Kidney (tissue), 14 donors: Measurements from ENCODE around the gene SLC38A11. TPM values are rescaled to one million over a fixed set of nuclear protein-coding genes. Genes with fewer than 3 reads are reported as not detected.

Source experiments
- DNase-seq, 5 donors: peaks; one replicate each; pipeline ENCODE4 v3.0.0-alpha.2; 2013 to 2020
- FAIRE-seq: peaks from 2 replicates; lab custom pipeline; 2012; peaks lifted over from hg19 to GRCh38; lab: Jason Lieb, UNC
- H3K27ac ChIP-seq, 2 donors: one replicate each; pipeline ENCODE4 v1.7.0; 2013; ENCODE audit warnings: low read depth in 2 of 2, low read length in 2 of 2, inconsistent platforms in 1 of 2
- H3K27me3 ChIP-seq: one replicate; pipeline ENCODE4 v1.7.1; 2013; ENCODE audit warnings: low read length, inconsistent platforms; ENCODE audit not compliant: control insufficient read depth, insufficient read depth
- H3K36me3 ChIP-seq, 3 donors: one replicate each; pipeline versions ENCODE4 v1.7.0 to v1.7.1; 2013; ENCODE audit warnings: low read length in 3 of 3, control low read depth in 1 of 3, inconsistent platforms in 1 of 3; ENCODE audit not compliant: insufficient read depth in 3 of 3, control insufficient read depth in 2 of 3
- H3K4me1 ChIP-seq, 3 donors: one replicate each; pipeline versions ENCODE4 v1.7.0 to v1.7.1; 2013; ENCODE audit warnings: low read length in 3 of 3, inconsistent platforms in 1 of 3, low read depth in 1 of 3; ENCODE audit not compliant: control insufficient read depth in 2 of 3, insufficient read depth in 2 of 3
- H3K4me3 ChIP-seq, 3 donors: one replicate each; pipeline versions ENCODE4 v1.7.0 to v1.8.1; 2013; ENCODE audit warnings: low read length in 3 of 3, control low read depth in 1 of 3, inconsistent platforms in 1 of 3
- H3K9ac ChIP-seq, 3 donors: one replicate each; pipeline versions ENCODE4 v1.7.0 to v1.7.1; 2013; ENCODE audit warnings: low read length in 3 of 3, control low read depth in 1 of 3, inconsistent platforms in 1 of 3
- H3K9me3 ChIP-seq, 3 donors: one replicate each; pipeline versions ENCODE4 v1.7.0 to v1.7.1; 2013; ENCODE audit warnings: low read length in 3 of 3, control low read depth in 1 of 3, inconsistent platforms in 1 of 3; ENCODE audit not compliant: control insufficient read depth in 2 of 3, insufficient read depth in 1 of 3
- intact Hi-C: fragments of 100-400 bp; cut with DNase I; formaldehyde crosslinking; loops from one replicate; pipeline ENCODE4 v1.11.1; 2022
- polyA plus RNA-seq: library from polyadenylated mRNA; stranded (reverse); fragments of 350-450 nt; fragmentation: Illumina TruSeq; extraction: RNeasy Lipid Tissue Mini Kit (QIAGEN cat#74804); gene quantifications from one replicate; pipeline ENCODE4 v1.2.3, GENCODE V29; 2014; ENCODE audit warnings: low read depth, low replicate concordance; ENCODE audit not compliant: insufficient read depth
- total RNA-seq: library from RNA; stranded (reverse); fragmentation: NEBNext Ultra II Directional; extraction: Animal tissue kit (Norgen Biotek cat#: 25700); gene quantifications from one replicate; pipeline ENCODE4 v1.2.1, GENCODE V29; 2021
- TF ChIP-seq, protein P1 (sequence below): IDR thresholded peaks from 3 replicates; pipeline ENCODE4 v1.5.1; 2012; ENCODE audit warnings: mild to moderate bottlenecking, moderate library complexity, borderline replicate concordance; ENCODE audit not compliant: insufficient read depth; ENCODE audit errors: extremely low read depth
- donor health status: control.
- donor health status: control.
- donor health status: control.
- donor health status: control.
- donor health status: control.
- donor health status: DM: yes; HTN: yes; CAD: no.
- donor health status: Normal renal cell carcinoma (clear cell type).

The SLC38A11 gene
- total and polyA plus RNA-seq, 2 donors from 2014 or later, result 6.5 to 20.0 TPM

DNA sequence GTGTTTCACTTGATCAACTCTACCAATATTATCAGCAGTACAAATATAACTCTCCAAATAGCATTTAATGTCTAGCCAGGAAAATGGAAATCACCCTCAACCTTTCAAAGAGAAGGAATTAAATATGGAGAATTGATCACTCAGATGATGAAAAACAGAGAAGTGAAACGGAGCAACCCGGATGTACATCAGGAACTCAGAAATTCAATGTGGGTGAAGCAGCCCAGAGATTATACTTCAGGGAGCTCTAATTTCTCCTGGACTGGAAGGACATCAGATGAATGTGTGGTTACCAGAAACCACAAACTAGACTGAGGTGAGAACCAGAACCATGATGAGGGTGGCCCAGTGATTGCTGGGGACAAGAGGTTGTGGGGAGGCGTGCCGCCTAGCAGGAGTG lies 78.2 kb downstream of the SLC38A11 start:
- DNase-seq (no peak), FAIRE-seq (no peak)
- intact Hi-C loops, result no loop called here
- peaks cover 0 to 6% (median 4%) of the 10 kb centered on the region in 3 donors for H3K4me1 ChIP-seq
- H3K9me3 ChIP-seq, result no peaks in the 10 kb centered on the region
- H3K27me3 ChIP-seq, result no peaks in the 10 kb centered on the region
- H3K9ac ChIP-seq, result no peak overlapping the region
- H3K4me3 ChIP-seq, result no peak overlapping the region
- no peak overlapping the region for H3K27ac ChIP-seq
- TF ChIP-seq, protein P1, sequence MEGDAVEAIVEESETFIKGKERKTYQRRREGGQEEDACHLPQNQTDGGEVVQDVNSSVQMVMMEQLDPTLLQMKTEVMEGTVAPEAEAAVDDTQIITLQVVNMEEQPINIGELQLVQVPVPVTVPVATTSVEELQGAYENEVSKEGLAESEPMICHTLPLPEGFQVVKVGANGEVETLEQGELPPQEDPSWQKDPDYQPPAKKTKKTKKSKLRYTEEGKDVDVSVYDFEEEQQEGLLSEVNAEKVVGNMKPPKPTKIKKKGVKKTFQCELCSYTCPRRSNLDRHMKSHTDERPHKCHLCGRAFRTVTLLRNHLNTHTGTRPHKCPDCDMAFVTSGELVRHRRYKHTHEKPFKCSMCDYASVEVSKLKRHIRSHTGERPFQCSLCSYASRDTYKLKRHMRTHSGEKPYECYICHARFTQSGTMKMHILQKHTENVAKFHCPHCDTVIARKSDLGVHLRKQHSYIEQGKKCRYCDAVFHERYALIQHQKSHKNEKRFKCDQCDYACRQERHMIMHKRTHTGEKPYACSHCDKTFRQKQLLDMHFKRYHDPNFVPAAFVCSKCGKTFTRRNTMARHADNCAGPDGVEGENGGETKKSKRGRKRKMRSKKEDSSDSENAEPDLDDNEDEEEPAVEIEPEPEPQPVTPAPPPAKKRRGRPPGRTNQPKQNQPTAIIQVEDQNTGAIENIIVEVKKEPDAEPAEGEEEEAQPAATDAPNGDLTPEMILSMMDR, result no peak
- H3K36me3 ChIP-seq, result no peaks in the 10 kb centered on the region

DNA sequence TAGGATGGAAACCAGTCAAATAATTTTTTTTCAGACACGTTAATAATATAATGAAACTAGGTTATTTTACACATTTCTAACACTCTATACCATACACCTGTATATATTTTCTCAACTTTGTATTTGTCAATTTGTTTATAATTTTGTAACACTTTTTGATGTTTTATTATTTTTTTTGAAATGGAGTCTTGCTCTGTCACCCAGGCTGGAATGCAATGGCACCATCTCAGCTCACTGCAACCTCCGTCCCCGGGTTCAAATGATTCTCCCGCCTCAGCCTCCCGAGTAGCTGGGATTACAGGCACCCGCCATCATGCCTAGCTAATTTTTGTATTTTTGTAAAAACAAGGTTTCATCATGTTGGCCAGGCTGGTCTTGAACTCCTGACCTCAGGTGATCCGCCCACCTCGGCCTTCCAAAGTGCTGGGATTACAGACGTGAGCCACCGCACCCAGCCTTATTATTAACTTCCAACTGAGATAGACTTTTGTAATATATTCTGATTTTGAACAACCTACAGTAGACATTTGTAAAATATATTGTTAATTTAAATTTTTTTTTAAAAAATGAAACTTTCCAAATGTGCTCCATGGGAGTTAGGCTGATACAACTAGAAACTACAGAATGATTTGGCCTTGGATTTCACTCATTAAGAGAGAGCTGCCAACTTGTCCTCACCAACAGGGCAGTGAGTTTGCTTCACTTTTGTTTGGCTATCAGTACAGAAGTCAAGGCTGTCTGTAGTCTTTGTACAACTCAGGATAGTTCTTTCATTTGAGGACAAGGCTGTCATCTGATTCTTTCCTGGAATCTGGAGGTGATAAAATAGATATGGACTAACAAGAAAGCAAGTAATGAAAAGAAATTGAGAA lies 79.8 kb downstream of the SLC38A11 start:
- H3K4me3 ChIP-seq, result no peak overlapping the region
- TF ChIP-seq, protein P1, result no peak
- no peak for FAIRE-seq
- H3K9me3 ChIP-seq, result no peaks in the 10 kb centered on the region
- DNase-seq, result no peak
- peaks cover 0 to 4% (median 4%) of the 10 kb centered on the region in 3 donors for H3K4me1 ChIP-seq
- H3K27me3 ChIP-seq, result no peaks in the 10 kb centered on the region
- intact Hi-C loops, result no loop called here
- H3K36me3 ChIP-seq, result no peaks in the 10 kb centered on the region
- H3K27ac ChIP-seq, result no peak overlapping the region
- H3K9ac ChIP-seq, result no peak overlapping the region

DNA sequence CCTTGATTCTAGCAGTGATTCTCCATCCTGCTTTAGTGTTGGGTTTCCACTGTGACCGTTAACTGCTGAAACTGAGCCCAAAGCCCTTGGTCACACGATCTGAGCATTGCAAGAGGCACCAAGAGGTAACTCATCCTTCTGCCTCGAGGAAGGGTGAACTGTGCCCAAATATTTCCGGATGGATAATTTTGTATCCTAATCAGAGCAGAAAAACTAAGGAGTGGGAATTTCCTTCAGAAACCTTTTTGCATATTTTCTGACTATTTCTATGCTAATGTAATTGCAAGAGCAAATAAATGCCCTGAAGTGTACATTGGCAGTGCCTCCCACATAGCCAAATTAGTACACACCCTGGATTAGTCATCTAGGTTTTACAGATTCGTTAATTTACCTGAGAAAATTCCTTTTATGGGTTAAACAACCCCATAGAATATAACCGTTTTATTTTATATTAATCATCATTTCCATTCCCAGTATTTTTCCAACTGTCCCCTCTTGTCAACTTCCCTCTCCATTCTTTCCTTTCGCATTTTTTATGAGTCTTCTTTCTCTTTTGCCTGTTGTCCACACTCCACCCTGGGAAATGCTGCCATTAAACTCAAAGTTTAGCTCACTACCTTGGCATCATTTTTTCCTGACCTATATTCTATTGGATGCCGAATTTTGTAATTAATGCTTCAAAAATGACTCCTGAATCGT lies 82.0 kb downstream of the SLC38A11 start:
- FAIRE-seq (peak; percentile 21), DNase-seq (peak in 3 of 5 donors; percentile 22 to 55 (median 41))
- Histone ChIP-seq H3K4me1 (peaks cover 0 to 6% (median 6%) of the 10 kb centered on the region in 3 donors), H3K9me3 (no peaks in the 10 kb centered on the region), H3K36me3 (no peaks in the 10 kb centered on the region), H3K27ac (peak overlapping the region; percentile 56 to 67), H3K27me3 (no peaks in the 10 kb centered on the region), H3K9ac (no peak overlapping the region), H3K4me3 (peak overlapping the region in 1 of 3 donors; percentile 5)
- TF ChIP-seq, protein P1, result no peak
- intact Hi-C loops, result no loop called here
